SH-SY5Y (cell line): ENCODE data around the gene TYMS.

Experiments used
- GATA2 ChIP-seq: IDR thresholded peaks from 2 replicates; pipeline ENCODE4 v1.6.1; 2011; ENCODE audit warnings: mild to moderate bottlenecking, low read depth, low read length
- GATA3 ChIP-seq: IDR thresholded peaks from 2 replicates; pipeline ENCODE4 v1.6.1; 2011; ENCODE audit warnings: low read depth, mild to moderate bottlenecking, low read length, moderate library complexity

DNA sequence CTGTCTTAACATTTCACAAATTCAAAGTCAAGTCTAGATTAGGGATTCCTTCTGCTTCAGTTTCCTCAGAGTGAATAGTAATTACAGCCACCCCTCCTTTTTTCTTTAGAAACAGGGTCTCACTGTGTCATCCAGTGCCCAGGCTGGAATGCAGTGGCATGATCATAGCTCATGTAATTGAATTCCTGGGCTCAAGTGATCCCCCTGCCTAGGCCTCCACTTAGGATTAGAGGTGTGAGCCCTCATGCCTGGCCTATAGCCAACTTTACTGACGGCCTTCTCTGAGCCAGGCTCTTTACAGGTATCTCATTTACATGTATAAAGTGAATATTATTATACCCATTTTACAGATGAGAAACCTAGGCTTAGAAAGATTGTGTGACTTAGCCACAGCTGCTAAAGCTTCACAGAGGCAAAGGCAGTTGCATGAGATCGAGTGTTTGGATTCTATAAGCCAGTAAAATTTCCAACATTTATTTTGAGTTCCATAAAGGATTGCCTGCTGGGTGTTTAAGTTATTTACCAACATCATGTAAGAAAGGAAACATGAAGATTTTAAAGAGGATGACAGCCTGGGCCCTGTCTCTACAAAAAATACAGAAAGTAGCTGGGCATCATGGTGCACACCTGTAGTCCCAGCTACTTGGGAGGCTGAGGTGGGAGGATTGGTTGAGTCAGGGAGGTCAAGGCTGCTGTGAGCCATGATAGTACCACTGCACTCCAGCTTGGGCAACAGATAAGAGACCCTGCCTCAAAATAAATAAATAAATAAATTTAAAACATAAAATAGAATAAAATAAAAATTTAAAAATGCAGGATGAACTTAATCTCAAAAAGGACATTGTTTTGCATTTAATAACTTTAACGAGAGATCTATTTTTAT is 53.2 kb downstream of the TYMS start:
- no peak for TF ChIP-seq GATA2
- TF ChIP-seq GATA3 = no peak
